NCI-H2107 treated with DMSO at 0.1 percent for 48 hours (cell line): ENCODE data around the gene UCP2.
A peak's percentile ranks its signal among the peaks of the same experiment; 100 is the strongest.
"Not testable (repeated sequence)": the region's sequence is repeated elsewhere in the genome, so short reads cannot be mapped to it uniquely, and the experiment has no call there.

ENCODE experiments used
- DNase-seq: peaks from one replicate; lab custom pipeline; 2025; ENCODE audit not compliant: unreplicated experiment; lab: John Stamatoyannopoulos, UW

The UCP2 gene

GRCh38 chr11:73946798-73947458 lies 35.7 kb downstream of the UCP2 start:
- no peak for DNase-seq

GRCh38 chr11:73945396-73945795 lies 37.2 kb downstream of the UCP2 start:
- no peak for DNase-seq

GRCh38 chr11:73944901-73945300 lies 37.7 kb downstream of the UCP2 start:
- no peak for DNase-seq

- DNase-seq = no peak
Measured at GRCh38 chr11:73944085-73944484, 38.6 kb downstream of the UCP2 start.

DNA sequence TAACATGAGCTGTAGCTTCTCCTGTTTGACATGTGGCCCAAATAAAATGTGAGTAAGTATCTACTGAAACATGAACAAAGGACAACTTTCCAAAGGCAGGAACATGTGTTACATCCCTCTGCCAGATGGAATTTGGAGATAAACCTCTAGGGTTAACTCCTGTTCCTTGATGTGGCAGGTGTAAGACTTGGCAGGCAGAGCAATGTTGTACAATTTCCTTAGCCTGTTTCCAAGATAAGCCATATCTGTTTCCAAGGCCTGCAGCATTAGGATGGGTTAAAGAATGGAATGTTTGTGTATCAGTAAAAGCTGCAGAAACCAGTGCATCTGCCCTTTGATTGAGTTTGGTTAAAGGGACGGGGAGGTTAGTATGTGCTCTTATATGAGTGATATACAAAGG lies 40.6 kb downstream of the UCP2 start:
- no peak for DNase-seq

DNA sequence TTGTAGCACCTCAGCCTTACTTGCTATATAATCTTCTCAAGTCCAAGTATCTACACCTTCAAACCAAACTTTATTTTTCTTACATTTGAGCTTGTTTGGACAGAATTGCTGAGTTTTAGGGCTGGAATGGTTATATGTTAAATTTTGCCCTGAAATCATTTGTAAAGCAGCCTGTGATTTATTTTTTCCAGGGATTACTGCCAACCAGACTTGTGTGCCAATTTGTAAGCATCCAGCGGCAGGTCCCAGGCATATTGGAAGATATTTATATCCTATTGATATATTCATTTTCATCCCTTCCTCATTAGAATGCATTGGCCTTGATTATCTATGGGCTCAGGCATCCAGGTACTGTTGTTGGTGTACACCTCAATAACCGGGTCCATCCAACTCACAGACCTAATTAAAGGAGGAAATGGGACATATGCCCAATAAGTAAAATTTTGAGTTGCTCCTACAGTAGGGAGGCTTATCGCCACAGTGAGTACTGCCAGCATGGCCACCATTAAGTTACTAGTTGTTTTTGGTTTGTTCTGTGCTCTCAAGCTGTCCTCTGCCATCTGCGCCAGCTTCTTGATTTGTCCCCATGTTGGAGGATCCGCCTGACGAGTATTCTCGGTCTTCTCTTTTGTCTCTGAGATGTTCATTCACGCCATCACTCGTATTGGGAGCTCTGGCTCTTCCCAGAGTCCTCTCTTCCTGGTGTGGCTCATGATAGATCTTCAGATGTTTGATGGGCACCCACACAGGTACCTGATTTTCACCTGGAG lies 41.7 kb downstream of the UCP2 start:
- DNase-seq = no peak

DNA sequence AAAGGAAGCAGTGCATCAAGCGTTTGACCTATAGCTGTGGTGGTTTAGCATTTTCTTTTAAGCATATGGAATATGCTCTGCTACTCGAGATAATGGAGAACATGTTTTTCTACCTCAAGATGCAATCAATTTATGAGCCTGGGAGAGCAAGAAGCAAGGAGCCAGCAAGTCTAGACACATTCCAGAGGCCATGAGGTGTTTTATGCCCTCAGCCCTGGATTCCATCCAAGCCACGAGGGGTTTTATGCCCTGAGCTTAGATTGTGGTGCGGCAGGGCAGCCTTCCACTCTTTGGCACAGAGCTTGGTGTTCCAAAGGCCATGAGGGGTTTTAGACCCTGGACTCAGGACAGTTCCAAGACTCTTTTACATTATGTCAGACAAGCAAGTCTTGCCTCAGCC lies 43.5 kb downstream of the UCP2 start:
- DNase-seq = no peak

GRCh38 chr11:73936047-73936446 lies 46.6 kb downstream of the UCP2 start:
- not testable (repeated sequence) for DNase-seq

DNA sequence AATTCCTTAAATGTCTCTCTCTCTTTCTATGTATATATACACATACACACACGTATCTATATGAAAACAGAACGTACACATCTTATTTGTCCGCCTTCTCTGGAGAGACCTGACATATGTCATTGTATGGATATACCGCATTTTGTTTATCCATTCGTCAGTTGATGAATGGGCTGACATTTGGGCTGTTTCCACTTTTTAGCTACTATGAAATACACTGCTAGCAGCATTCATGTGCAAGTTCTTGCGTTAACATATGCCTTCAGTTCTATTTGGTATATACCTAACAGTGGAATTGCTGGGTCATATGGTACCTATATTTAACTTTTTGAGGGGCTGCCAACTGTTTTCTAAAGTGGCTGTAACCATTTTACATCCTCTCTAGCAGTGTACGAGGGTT lies 49.9 kb downstream of the UCP2 start:
- no peak for DNase-seq

- DNase-seq = no peak
Measured at GRCh38 chr11:73931951-73932350, 50.7 kb downstream of the UCP2 start.

GRCh38 chr11:73931039-73931645 lies 51.5 kb downstream of the UCP2 start:
- DNase-seq = peak; percentile 73

DNA sequence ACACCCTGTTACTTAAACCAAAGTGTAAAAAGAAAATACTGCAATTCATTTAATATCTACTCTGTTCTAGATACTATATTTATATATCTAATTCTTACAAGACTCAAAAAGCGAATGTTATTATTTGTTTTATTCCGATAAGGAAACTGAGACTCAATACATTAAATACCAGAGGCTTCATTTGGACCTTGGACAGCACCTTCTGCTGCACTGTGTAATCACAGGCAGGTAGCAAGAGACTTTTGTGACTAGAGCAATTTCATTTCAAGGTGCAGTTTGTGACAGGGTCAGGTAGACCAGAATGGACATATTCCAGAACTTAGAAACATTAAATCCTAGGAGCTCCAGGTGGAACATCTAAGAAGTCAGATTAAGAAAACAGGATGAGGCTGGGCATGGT lies 53.3 kb downstream of the UCP2 start:
- no peak for DNase-seq
